HG03342 (cell line): ENCODE results near the gene KIF2C.
"Not testable (repeated sequence)": the region's sequence is repeated elsewhere in the genome, so short reads cannot be mapped to it uniquely, and the experiment has no call there.

Experiments
- ATAC-seq: cut with Tn5 transposase; IDR thresholded peaks from one replicate; pipeline ENCODE4 v1.9.1; 2021; ENCODE audit warnings: mild to moderate bottlenecking, moderate library complexity; ENCODE audit not compliant: unreplicated experiment

The KIF2C gene

DNA sequence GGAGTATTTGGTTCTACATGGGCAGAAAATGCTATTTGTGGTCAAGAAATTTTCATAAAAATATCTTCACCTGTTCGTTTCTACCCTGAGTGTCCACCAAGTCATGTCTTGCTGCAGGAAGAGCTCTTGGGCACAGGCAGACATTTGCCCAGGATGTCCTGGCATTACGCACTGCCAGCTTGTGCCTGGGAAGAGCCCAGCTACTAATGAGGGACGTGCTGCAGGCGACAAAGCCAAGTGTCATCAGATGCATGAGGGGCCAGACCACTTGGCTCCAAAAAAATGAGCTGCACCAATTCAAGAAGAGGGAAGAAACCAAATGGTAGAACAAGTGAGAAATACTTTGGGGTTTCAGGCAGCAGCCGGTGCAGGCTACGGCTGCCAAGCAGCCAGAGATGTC is 21.5 kb upstream of the KIF2C start:
- ATAC-seq, result no peak

DNA sequence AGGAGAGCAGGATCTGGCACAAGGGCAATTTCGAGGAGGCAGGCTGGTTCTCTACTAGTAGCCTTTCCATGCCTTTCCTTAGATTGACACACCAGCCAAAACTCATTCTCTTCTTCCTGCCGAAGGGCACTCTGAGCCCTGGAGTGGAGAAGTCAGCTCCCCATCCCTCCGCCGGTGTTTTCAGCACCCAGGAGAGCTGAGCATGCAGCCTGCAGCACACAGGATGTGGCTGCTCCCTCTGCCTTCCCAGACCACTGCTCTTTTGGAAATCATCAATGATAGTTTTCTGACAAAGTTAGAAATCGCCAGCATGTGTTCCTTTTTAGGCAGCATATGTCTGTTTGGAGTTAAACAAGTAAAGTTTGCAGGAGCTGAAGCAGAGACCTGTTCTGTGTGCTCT is 20.3 kb upstream of the KIF2C start:
- no peak for ATAC-seq

DNA sequence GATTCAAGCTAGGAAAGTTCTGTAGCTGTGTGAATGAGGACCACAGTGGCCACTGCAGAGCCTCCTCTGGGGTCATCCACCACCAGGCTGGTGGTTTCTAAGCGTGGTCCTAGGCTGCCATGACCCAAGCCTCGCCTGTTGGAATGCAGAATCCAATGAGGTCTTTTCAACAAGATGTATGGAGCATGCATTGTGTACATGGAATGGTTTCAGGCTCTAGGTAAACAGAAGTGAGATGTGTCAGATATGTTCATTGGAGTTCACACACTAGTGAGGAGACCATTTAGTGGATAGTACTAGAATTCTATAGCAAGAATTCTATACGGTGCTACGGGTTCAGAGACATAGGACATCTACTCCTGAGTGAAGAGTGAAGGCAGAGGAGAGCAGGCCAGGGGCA is 19.4 kb upstream of the KIF2C start:
- no peak for ATAC-seq

DNA sequence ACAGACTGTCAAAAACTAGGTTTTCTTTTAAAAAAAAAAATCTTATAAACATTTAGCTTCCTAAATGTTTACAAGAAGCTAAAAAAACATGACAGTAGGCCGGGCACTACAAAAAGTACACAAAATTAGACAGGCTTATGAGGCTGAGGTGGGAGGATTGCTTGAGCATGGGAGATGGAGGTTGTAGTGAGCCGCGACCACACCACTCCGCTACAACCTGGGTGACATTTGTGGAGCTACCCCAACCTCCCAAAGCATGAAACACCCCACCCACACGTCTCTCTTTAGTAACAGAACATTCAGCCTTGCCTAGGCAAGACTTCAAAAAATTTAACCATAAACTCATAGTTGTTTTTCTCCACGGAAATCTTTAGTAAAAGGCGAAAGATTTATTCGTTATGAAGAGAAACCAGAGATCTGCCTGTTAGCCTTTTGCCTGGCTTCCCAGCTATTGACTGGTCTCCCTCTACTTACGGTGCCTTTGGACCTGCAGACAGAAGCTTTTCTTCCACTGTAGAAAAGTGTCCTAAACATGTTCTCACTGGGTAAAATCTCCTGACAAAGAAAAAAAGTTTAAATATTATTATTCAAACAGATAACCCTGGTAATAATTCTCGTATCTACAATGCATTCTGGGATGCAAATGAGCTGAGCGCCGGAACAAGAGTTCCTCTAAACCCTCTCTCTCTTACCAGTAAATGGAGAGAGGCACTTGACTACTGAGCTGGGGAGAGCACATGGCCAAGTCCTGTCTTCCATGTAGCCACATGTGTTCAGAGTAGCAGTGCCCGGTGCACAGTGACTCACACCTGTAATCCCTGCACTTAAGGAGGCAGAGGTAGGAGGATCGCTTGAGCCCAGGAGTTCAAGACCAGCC is 17.9 kb upstream of the KIF2C start:
- ATAC-seq, result peak; percentile 69

DNA sequence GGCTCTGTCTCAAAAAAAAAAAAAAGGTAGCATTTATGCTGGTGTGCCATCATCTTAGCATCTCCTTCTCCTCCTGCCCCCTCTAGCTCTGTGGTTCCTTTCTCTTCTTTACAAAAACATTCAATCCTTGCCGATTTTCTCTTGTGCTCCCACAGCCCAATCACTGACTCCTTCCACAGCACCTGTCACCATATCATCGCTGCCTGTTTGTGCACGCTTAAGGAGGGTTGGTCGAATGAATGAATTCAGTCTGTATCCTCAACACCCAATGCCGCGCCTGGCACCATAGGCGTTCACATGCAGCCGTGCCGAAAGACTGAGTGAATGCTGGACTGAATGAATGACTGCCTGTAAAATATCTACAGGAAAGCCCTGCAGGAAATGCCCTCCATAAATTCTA is 16.6 kb upstream of the KIF2C start:
- no peak for ATAC-seq

GRCh38 chr1:44723496-44724295 is 15.9 kb upstream of the KIF2C start:
- ATAC-seq, result no peak

DNA sequence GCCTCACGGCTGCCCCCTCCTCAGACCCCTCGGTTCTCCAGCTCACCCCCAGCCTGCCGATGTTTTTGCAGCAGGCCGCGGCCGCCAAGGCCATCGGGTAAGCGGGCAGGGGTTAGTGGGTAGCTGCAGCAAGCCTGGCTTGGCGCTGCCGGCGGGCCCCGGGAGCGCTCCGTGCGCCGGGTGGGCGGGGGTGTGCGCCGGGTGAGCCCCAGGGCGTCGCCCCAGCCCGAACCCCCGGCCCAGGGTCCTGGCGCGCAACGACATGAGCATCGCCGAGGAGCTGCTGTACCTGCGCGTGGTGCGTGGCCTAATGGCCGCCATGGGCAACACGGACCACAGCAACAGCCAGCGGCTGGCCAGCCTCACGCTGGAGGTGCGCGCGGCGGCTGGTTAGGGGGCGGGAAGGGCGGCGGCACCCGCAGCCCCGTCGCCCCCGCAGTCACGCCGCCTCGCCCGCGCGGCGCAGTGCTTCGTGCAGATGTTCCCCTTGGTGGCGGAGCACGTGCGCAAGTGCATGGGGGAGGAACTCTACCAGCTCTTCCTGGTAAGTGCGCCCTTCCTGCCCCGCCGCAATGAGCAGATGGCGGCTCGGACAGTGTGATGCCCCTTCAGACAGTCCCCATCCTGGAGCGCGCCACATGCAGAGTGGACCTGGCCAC is 15.2 kb upstream of the KIF2C start:
- ATAC-seq, result no peak

GRCh38 chr1:44724955-44725698 is 14.5 kb upstream of the KIF2C start:
- ATAC-seq, result no peak

DNA sequence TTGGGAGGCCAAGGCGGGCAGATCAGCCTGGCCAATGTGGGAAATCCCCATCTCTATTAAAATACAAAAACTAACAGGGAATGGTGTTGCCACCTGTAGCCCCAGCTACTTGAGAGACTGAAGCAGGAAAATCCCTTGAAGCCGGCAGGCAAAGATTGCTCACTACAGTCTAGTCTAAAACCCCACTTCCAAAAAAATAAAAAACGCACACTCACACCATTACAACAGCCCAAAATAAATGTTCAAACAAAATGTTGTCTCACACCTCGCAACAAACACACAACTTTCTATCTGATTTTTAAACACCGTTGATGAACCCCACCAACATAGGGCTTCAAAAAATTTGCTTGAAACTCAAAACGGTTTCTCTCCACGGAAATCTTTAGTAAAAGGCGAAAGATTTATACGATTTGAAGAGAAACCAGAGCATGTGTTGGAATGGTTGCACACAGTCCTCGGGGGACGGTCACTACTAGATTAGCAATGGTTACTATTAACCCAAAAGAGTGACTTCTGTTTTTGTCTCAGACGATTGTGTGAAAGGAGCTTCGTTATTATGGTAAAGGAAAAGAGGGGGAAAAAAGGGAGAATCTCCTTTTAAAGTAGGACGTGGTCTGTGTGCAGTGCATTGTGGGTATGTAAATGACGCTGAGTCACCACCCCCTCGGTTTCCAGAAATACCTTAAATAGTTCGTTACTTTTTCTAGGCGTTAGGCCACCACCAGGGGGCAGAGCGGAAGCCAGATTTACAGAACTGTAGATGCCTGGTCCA is 8.7 kb upstream of the KIF2C start, which contains the start of gene RNU5D-1:
Gene RNU5D-1, minus strand, starts transcription at position 430 of the 772 bp plus-strand sequence.
- ATAC-seq, result peak; percentile 62

GRCh38 chr1:44733365-44733764 is 6.3 kb upstream of the KIF2C start:
- ATAC-seq, result no peak

GRCh38 chr1:44733784-44734183 is 5.9 kb upstream of the KIF2C start:
- no peak for ATAC-seq

- ATAC-seq, result no peak
These were observed 3.6 kb upstream of the KIF2C start for GRCh38 chr1:44735992-44736391.

DNA sequence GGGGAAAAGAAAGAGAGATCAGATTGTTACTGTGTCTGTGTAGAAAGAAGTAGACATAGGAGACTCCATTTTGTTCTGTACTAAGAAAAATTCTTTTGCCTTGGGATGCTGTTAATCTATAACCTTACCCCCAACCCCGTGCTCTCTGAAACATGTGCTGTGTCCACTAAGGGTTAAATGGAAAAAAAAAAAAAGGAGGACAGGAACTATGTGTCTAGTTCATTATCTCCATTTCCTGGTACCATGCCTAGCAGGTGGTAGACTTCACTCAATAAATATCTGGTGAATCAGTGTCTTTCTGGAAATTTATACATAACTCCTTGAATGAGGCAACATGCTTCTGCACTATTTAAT is 707 bp upstream of the KIF2C start:
- ATAC-seq, result not testable (repeated sequence)

GRCh38 chr1:44740179-44740617 is 561 bp downstream of the KIF2C start:
- no peak for ATAC-seq

DNA sequence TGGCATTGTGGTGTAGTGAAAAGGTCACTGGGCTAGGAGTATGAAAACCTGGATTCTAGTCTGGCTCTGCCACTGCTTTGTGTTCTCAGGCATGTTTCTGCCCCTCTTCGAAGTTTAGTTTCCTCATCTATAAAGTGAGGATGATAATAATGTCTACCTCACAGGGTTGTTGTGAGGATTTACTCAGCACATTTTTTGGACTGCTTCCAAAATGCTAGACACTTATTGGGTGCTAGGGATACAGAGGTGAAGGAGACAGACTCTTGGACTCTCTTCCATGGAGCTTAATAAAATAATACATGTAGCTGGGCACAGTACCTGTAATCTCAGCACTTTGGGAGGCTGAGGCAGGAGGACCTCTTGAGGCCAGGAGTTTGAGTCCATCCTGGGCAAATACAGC is 3.6 kb downstream of the KIF2C start:
- no peak for ATAC-seq

DNA sequence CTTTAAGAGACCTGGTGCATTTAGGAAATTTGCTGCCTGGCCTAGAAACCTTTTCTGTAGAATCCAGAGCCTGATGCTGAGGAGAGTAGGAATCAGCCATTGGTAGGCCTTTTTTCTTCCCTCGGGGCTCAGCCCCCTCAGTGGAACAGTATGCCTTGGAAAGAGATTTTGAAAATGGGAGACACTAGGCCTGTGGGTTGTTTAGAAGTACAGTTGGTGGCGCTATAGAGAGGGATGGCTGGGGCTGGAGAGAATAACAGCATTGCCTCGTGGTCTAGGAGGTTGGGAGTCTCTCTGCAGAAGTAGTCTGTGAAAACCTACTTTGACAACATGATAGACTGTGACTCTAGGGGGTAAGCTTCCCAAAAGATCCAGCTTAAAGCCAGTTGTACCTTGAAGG is 8.2 kb downstream of the KIF2C start:
- no peak for ATAC-seq

GRCh38 chr1:44757420-44757819 is 17.8 kb downstream of the KIF2C start:
- ATAC-seq, result no peak

GRCh38 chr1:44759077-44759476 is 19.4 kb downstream of the KIF2C start:
- ATAC-seq, result no peak

GRCh38 chr1:44760876-44761275 is 21.2 kb downstream of the KIF2C start:
- no peak for ATAC-seq

- ATAC-seq, result not testable (repeated sequence)
These were observed 26.8 kb downstream of the KIF2C start for GRCh38 chr1:44766421-44766820.
